ENCODE data around the gene TNFAIP8.
"Not testable (repeated sequence)": the region's sequence is repeated elsewhere in the genome, so short reads cannot be mapped to it uniquely, and the experiment has no call there.

Gene TNFAIP8

DNA sequence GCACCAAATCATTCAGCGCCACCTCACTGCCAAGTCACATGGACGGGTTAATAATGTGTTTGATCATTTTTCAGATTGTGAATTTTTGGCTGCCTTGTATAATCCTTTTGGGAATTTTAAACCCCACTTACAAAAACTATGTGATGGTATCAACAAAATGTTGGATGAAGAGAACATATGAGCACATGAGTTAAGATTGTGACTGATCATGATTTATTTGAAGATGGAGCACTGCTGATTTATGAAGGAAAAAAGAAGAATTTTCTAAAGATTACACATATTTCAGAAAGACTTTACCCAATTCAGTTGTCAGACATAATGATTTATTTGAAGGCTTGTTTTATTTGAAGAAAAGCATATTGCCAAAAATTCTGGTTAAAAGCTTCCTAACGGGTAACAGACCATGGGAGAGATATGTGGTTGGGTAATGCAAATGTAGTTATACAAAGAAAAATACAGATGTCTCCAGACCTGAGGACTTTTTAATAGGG lies 37.4 kb downstream of the TNFAIP8 start:
- DNase-seq (ENCODE audit: low read depth in 4 of 4, low spot score in 1 of 4), result no peak

DNA sequence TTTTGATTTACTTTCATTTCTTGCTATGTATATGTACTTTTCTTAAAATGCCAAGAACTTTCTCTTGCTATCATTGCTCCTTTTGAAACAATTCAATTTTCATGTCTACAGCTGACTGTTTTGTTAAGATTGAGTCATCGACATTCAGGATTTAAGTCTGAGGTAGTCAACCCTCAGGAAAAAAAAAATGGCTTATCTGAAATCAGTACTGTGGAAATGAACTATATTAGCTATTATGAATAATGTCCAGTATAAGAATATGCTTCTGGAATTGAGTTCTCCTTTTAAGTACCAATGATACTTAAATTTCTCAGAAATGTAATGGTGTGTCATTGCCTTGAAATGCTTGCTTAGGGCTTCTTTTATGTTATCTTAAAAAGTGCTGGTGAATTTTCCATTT lies 37.9 kb downstream of the TNFAIP8 start:
- DNase-seq (ENCODE audit: low read depth in 4 of 4, low spot score in 1 of 4), result no peak

DNA sequence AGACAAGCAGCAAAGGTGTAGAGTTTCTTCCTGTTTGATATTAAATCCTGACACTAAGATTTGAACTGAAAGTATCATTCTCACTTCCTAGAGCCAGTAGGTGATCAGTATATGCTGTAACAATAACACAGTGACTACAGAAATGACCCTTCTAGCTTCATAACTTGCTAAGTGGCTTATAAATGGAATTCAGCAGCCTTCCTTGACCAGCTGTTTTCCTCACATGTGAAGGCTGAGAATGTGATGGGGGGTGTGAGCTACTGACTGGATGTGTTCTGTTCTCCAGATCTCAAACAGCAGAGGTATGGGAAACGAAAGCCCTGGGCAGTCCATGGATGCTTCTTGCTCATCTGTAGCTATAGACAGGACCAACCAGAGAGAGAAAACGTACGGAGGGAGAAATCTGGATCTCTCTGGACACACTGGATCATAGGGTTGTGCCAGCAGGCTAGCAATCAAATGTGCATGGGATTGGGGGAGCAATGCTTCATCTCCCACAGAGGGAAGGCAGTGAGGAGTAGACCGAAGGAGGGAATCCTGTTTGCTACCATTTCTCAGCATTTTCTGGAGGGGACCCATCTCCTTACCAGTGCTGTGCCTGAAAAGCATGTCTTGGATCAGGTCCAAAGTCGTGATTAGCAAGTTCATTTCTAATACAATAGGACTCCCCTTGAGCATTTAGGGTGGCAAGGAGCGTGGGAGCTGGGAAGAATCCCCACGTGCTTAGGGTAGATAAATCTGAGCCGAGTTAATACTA lies 39.4 kb downstream of the TNFAIP8 start:
- DNase-seq (ENCODE audit: low read depth in 4 of 4, low spot score in 1 of 4), result no peak

DNA sequence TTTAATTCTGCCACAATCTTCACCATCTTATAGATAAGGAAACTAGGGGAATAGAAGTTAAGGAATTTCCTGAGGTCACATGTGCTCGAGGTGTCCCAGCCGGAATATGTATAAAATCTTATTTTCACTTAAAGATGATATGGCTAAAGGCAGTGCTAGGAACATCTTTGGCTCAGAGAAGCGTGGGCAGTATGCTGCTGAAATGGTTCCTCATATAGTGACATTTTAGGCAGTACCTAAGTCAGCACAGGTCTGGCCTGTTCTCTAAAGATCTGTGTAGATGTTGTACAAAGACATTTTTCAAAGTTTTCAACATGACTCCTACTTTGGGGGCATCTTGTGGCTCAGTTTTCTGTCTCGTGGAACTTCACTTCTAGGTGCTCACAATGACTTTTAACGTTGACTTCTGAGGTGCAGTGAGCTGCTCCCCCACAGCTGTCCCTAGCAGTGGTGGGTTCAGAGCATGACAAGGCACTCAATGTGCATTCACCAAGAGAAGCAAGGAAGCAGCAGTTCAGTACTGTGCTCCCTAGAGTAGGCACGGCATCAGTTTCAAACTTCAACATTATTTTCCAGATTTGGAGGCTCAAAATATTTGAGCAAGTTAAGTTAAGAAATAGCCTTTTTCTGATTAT lies 40.3 kb downstream of the TNFAIP8 start:
- no peak for DNase-seq (ENCODE audit: low read depth in 4 of 4, low spot score in 1 of 4)

DNA sequence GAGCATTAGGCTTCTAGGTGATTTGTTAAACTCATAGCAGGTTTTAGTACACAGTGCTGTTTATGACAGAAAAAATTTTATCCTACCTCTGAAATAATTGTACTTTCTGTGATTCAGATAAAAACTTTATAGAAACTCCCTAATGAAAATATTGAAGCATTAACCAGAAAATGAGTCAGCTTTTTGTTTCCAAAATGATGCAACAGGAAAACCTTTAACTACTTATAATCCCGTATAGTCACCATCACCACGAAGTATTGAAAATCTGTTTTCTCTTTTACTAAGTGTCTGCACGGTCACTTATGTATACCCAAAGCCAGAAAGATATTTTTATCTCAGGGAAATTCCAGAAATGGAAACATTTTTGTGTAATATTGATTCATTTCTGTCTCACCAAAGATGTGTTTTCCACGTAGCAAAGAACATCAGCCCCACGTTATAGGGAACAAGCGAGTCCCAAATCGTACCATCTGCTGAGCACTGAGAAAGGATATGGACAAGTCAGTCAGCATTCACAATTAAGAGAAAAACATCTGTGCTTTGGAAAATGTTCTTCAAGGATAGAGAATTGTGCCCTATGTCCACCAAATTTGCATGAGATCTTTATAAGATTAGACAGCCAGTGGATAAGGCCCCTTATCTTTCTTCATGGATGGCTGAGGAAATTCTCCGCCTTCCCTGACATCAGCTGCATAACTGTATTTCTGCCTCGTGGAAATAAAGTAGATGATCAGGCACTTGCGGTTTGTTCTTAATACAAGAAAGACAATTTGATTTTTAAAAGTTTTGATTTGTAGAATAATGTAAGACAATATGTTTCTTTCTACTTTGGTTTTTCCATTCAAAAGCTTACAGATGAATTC lies 41.9 kb downstream of the TNFAIP8 start:
- DNase-seq (ENCODE audit: low read depth in 4 of 4, low spot score in 1 of 4), result no peak

DNA sequence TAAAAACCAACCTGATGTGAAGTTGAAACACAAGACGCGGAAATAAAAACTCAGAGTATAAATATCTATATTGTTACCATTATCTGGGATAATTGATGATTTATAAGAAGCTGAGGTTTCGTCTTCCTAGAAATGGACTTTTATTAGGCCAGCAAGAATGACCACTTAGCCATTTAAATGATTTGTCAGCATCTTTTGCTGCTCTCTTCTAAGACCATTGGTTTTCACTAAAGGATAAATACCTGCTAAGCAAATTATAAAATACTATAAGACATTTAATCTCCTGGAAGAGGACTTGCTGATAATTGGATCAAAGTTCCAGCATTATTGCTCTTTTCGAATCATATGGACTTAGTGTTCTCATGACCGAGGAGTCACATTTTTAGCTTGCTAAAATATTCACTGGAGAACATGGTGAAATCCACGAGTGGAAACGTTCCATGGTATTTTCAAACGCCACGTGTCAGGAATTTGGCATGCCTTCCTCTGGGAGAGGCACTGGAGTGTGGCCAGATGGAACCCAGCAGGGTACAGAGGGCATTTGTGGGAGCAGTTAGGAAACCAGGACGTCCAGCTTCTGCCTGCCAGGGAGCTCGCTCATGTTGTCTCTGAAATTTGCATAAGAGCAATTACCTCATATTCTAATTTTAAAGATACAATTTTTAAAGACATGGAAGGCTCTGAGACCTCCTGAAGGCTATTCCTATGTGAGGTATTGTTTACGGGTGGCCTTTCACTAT lies 43.1 kb downstream of the TNFAIP8 start:
- DNase-seq (ENCODE audit: low read depth in 4 of 4, low spot score in 1 of 4), result no peak

DNA sequence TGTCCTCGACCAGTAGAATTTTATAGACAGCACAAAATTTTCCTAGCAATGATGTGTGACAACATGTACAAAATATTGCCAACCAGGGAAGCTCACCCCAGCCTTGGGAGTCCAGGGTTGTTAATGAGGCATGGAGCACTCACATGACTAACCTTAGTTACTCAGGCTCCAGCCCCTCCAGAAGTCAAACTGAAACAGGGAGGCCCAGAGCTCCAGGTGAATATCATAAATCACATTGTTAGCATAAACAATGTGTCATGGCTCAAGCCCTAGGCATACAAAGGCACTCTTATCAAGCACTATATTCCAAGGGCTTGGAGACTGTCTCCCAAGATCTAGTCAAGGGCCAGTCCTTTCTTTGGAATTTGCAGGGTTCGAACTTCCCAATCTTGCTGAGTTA lies 44.4 kb downstream of the TNFAIP8 start:
- DNase-seq (ENCODE audit: low read depth in 4 of 4, low spot score in 1 of 4), result no peak

DNA sequence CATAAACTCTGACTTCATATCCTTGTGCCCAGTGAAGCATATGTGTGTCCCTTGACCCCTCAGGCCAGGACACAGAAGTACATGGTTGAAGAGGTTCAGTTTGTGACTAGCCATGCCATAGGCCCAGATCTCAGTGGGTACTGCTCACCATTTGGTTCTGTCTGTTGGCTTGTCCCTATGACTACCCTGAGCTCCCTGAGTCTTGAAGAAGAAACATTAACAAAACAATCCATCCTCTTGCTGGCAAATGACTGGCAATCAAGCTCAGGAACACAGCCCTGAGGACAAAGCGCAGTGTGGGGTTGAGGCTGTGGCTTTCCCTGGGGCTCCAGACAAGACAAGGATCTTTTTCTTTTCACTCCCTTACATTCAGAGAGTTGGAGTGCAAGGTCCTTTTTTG lies 46.3 kb downstream of the TNFAIP8 start:
- DNase-seq (ENCODE audit: low read depth in 4 of 4, low spot score in 1 of 4), result no peak

DNA sequence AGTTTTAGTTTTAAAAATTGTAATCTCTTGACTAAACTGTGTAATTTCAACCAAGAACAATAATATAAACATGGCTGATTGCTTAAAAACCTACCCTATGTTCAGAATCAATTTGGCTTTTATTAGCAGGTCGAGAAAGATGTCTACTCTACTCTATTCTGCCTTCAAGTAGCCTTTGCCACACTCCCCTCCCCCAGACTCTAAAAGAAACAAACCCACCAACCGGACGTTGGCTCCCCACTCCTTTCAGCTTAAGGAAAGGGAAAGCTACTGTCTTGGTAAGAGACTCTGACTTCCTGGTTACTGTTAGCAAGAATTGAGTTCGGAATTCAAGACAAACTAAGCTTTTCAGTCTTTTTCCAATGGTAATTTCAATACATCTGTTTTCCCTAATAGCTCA lies 46.7 kb downstream of the TNFAIP8 start:
- DNase-seq (ENCODE audit: low read depth in 4 of 4, low spot score in 1 of 4), result no peak

DNA sequence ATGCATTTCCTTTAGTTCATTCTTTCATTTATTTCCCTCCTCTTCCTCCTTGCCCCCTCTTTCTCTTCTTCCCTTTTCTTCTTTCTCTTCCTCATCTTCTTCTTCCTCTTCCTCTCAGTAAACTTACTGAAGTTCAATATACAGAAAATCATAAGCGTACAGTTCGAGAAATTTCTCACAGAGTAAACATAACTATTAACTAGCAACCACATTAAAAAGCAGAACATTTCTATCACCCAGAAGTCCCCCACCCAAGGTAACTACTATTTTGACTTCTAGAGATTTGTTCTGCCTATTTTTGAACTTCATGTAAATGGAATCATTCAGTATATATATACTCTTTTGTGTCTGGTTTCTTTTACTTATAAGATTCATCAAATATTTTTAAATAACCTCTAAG lies 48.2 kb downstream of the TNFAIP8 start:
- no peak for DNase-seq (ENCODE audit: low read depth in 4 of 4, low spot score in 1 of 4)

DNA sequence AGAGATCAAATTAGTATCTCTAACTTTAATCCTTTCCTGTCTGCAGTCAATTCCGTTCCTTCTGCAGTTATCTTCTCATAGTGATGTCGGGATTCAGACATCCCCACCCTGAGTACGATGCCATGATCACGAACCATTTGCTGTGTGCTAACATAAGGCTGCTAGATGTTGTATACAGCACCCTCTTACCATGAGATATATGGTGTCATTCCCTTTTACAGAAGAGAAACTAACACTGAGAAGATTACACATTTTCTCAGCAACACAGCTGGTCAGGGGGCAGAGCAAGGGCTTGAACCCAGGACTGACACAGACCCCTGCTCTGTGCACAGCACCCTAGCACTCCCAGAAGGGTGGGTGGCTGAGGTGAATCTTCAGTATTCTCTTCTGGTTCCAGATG lies 49.6 kb downstream of the TNFAIP8 start:
- no peak for DNase-seq (ENCODE audit: low read depth in 4 of 4, low spot score in 1 of 4)

DNA sequence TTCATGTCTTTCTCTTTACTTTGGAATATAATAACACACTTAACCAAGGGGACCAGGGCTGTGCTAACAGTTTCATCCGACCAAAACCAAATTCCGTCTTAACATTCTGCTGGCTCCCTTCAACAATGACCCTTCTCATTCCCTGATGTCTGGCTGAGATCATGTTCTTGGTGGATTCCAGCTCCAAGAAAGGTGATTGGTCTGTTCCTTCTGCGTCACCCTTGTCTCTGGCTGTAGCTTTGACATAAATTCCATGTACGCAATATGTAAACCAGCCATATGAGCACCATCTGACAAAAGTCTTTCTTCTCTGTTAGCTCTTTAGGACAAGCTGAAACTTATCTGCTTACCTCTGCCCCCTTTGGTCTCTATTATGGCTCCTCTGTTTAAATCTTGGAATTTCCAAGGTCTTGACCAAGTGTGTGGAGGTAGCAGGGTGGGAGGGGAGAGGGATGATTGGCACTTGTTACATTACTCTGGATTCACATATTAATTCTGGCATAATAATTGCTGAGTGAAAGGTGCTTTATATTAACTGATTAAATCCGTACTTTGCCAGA lies 50.8 kb downstream of the TNFAIP8 start:
- no peak for DNase-seq (ENCODE audit: low read depth in 4 of 4, low spot score in 1 of 4)

DNA sequence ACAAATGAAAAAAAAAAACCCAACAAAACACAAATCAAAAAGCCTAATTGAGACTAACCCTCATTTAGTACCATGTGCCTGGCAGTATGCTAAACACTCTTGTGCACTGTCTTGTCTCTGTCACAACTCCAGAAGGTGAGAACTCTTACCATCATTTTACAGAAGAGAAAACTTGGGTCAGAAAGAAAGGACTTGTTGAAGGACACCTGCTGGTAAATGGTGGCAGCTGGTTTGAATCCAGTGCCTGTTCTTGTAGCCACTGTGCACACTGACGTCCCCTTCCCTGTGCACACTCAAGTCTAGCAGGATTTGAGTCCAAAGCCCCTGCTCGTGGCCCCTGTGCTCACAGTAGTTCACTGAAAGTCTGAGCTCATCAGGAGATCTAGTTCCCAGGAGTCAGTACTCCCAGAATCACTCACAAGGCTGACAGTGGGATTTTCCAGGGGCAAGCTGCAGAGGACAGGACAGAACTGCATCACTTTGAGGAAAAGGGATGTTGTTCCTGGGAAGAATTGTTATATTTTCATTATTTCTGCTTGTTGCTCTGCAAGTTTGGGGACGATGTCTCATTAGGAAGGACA lies 53.5 kb downstream of the TNFAIP8 start:
- DNase-seq (ENCODE audit: low read depth in 4 of 4, low spot score in 1 of 4), result no peak

DNA sequence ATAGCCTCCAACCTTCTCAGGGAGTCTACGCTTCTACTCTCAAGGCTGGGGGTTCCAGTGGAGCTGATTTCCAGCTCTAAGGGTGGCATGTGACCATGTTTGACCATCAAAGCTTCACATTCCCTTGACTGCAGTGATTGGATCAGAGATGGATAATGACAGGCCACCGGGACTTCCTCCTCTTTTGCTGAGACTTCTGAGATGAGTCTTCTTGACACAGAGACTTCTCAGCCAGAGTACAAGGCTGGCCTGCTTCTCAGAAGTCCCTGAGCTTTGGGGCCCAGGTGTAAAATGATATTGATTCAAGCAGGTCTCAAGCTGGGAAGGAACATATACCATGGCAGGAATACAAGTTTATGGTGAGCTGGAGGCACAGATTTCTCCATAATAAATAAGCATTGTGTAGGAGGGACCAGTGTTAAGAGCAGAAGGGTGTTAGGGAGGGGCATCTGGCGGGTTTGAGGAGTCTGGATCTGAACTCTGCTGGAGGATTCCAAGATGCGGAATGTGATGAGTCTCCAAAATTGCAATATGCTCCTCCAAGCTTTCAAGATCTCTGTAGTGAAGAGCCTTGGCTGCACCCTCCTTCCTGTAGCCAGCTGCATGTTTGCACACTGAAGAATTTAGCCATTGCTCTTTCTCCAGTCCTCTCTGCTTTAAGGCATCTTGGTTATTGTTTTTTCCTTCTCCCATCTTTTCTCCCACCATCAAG lies 54.8 kb downstream of the TNFAIP8 start:
- DNase-seq (ENCODE audit: low read depth in 4 of 4, low spot score in 1 of 4), result no peak

DNA sequence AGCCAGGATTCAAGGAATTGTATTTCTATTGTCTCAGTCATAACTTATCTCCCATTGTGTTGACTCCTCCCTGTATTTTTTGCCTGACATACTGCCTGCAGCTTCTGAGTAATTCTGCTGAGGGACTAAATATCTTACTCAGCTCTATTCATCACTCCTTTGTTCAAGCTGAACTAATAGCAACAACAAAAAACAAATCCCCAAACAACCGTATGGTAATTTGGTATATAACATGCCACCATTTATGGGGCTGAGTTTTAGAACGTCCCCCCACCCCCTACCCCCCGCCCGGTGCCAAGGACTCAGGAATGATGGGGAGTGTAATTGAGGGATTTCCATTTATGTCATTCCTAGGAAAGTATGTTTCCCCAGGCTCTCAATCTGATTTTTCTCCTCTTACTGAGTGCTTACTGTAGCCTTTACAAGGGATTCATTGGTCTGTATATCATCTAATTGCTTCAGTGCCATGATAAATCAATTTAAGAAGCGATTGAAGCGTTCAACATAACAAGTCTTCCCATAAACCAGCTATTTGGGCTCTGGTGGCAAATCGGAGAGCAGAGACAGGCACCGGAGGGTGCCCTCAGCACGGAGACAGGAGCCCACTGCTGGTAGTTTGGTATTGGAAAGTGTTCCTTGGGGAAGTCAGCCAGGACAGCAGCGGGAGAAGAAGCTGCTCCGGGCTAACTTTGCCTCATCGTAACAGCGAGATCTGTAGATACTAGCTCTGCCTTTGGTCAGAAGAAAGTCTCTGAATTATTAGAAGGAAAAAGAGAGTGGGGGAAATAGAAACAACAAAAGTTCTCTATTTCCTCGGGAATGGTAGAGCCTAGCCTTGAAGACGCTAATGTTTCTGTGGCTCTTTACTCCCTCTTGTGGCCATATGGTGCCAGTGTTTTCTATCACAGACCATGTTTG lies 55.8 kb downstream of the TNFAIP8 start:
- DNase-seq (ENCODE audit: low read depth in 4 of 4, low spot score in 1 of 4), result no peak

DNA sequence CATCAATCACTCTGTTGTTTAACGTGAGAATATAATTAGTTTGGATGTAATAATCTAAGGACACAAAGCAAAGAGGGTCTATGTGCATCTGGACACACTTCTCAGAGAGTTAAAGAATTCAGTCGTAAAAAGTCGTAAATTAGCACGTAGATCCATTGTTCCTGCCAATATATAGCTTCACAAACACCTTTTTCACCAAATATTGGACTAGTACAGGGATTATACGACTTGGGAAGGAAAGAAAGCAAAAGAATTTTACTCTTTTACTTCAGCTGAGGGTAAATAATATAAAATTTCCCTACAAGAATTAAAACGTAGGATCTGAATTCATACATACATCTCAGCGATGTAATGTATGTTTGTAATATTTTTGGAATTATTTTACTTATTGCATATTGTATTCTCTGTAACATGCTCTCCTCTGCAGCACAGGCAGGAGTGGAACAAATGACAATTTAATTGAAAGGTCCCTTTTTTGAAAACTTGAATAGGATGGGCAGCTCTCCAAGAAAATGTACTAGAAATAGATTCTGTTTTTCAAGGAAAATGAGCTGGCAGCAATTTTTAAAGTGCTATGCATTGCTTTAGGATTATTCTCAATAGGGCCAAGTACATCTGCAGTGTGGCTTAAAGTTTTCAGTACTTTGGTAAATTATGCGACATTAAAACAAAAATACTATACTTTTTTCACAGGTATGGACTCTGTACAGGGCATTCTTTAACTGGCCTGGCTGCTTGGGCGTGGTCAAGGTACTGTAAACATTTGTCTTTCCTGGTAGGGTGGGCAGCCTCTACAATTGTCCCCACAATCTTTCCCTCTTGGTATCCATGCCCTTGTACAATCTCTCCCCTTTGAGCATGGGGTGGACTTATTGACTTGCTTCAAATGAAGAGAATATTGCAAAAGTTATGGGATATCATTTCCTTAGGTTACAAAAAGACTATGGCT lies 56.7 kb downstream of the TNFAIP8 start:
- no peak for DNase-seq (ENCODE audit: low read depth in 4 of 4, low spot score in 1 of 4)

DNA sequence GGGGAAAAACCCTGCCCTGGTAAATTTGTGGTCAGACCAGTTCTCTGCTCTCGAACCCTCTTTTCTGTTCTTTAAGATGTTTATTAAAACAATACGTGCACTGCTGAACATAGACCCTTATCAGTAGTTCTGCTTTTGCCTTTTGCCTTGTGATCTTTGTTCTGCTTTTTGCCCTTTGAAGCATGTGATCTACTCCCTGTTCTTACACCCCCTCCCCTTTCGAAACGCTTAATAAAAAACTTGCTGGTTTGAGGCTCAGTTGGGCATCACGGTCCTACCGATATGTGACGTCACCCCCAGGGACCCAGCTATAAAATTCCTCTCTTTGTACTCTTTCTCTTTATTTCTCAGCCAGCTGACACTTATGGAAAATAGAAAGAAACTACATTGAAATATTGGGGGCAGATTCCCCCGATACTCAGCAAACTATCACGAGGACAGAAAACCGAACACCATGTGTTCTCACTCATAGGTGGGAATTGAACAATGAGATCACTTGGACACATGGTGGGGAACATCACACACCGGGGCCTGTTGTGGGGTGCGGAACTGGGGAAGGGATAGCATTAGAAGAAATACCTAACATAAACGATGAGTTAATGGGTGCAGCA lies 58.4 kb downstream of the TNFAIP8 start:
- DNase-seq (ENCODE audit: low read depth in 4 of 4, low spot score in 1 of 4), result not testable (repeated sequence)

All from stimulated activated CD4-positive, alpha-beta T cell treated with anti-CD3 and anti-CD28 coated beads, Interleukin-1b, Interleukin-23, amount 100 ng/mL, for 24 hours (primary cell).